ENCODE data around the gene AP2A2.
A peak's percentile ranks its signal among the peaks of the same experiment; 100 is the strongest.

AP2A2 gene

DNA sequence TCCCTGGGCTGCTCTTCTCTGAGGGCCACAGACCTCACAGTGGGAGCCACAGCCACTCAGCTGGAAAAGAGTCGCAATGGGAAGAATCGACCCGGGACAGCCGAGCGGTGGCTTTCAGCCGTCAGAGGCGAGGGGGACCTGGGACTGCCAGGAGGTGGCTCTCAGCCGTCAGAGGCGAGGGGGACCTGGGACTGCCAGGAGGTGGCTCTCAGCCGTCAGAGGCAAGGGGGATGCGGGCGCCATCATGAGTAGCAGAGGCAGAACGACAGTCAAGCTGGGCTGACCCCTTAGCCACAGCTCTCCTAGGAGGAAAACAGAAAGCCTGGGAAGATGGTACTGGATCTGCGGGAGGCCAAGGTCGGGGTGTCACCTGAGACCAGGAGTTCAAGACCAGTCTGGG, 134.1 kb downstream of the AP2A2 start:
- DNase-seq (ENCODE audit: low read depth), result no peak

DNA sequence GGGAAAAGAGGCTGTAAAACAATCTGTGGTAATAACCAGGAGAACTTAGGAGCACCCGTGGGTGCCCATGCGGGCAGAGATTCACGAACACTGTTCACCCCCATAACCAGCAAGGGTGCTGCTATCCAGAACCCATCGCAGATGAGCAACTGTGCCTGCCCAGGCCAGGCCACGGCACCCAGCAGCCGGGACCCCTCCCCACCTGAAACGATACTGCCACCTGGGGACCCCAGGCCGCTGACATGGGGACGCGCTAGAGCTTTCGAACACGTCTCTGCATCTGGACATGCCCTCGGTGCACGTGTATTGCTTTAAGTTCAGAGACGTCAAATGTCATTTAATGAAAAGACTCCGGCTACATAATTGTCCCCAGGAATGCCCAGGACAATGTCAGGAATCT, 134.7 kb downstream of the AP2A2 start:
- DNase-seq (ENCODE audit: low read depth), result no peak

DNA sequence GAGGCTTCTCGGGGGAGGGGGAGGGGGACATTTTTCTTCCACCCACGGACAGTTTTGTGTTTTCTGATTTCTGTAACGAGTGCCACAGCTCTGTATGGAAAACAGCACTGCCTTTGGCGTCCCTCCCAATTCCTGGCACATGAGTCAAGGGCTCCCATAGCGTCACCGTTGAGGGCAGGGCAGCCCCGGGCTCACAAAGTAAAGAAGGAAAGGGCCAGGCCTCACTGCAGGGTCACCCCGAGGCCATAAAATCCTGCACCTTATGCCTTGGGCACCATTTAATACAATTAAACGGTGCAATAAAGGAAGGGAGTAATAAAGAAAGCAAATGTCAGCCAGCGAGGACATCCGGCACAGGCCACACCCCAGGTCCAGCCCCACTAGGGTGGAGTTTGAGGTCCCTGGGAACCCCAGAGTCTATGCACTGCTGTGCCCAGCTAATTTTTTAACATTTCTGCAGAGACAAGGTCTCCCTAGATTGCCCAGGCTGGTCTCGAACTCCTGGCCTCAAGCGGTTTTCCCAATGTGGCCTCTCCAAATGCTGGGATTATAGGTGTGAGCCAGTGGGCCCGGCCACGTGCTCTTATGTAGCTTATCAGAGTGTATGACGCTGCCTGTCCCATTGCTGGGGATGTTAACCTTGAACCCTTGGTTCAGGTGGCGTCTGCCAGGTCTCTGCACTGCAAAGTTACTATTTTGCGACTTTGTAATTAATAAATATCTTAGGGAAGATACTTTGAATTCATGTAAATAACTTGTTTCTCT, 135.4 kb downstream of the AP2A2 start:
- peak; percentile 52 for DNase-seq (ENCODE audit: low read depth)
